K562 (cell line): ENCODE measurements around the gene SUPT3H.

Experiments used
- CEBPB ChIP-seq: fragments of 450-650 bp; IDR thresholded peaks from 2 replicates; pipeline ENCODE4 v1.6.1; 2016; ENCODE audit warnings: missing genetic modification characterization, missing compliant biosample characterization
- GTF2E2 ChIP-seq: fragments of 200-800 bp; sonication (Bioruptor generic); IDR thresholded peaks from 2 replicates; pipeline ENCODE4 v1.6.1; 2016; ENCODE audit warnings: missing genetic modification characterization, missing compliant biosample characterization
- KAT8 ChIP-seq: fragments of 450-650 bp; IDR thresholded peaks from 2 replicates; pipeline ENCODE4 v1.6.1; 2016; ENCODE audit warnings: low read depth, mild to moderate bottlenecking
- POLR2AphosphoS5 ChIP-seq: IDR thresholded peaks from 2 replicates; pipeline ENCODE4 v1.6.1; 2011; ENCODE audit warnings: mild to moderate bottlenecking, low read depth, low read length, moderate library complexity; ENCODE audit not compliant: control insufficient read depth, insufficient read depth
- YBX1 ChIP-seq: fragments of 450-650 bp; IDR thresholded peaks from 2 replicates; pipeline ENCODE4 v1.7.1; 2016; ENCODE audit warnings: mild to moderate bottlenecking

- TF ChIP-seq KAT8: no peak
- TF ChIP-seq GTF2E2 (tag): no peak
- no peak for TF ChIP-seq YBX1
- TF ChIP-seq CEBPB (tag): no peak
- TF ChIP-seq POLR2AphosphoS5: no peak
Observed at GRCh38 chr6:44951253-44951747, 426.4 kb downstream of the SUPT3H start.
